Stomach (tissue), 9 donors: ENCODE data around the gene RPL22. TPM values are rescaled to one million over a fixed set of nuclear protein-coding genes. Genes with fewer than 3 reads are reported as not detected.

Experiments used
- DNase-seq, 2 donors: peaks; one replicate each; pipeline versions ENCODE4 v3.0.0 to v3.0.0-alpha.2; 2013 to 2019
- H3K27ac ChIP-seq, 5 donors: fragments of 200-600 bp in 4 of 5; sonication (generic) in 4 of 5; one replicate each; pipeline ENCODE4 v1.5.1; 2013 to 2019; ENCODE audit warnings: mild to moderate bottlenecking in 1 of 5, moderate library complexity in 1 of 5
- H3K27me3 ChIP-seq, 3 donors: fragments of 200-600 bp; sonication (generic); one replicate each; pipeline ENCODE4 v1.5.1; 2017 to 2019; ENCODE audit warnings: mixed run types in 1 of 3
- H3K36me3 ChIP-seq, 4 donors: fragments of 200-600 bp; sonication (generic); 1 replicate in 3 of 4; 2 replicates in 1 of 4; pipeline ENCODE4 v1.5.1; 2016 to 2019
- H3K4me1 ChIP-seq, 4 donors: fragments of 200-600 bp; sonication (generic); one replicate each; pipeline ENCODE4 v1.5.1; 2016 to 2019
- H3K4me3 ChIP-seq, 4 donors: fragments of 200-600 bp; sonication (generic) in 3 of 4; one replicate each; pipeline ENCODE4 v1.5.1; 2016 to 2019; ENCODE audit warnings: mild to moderate bottlenecking in 1 of 4
- H3K9me3 ChIP-seq, 4 donors: fragments of 200-600 bp; sonication (generic); one replicate each; pipeline ENCODE4 v1.5.1; 2016 to 2019
- EP300 ChIP-seq: sonication (generic); formaldehyde crosslinking; IDR thresholded peaks from one replicate; pipeline ENCODE4 v1.6.1; 2017; ENCODE audit warnings: antibody characterized with exemption
- POLR2A ChIP-seq, 4 donors: fragments of 450-650 bp; IDR thresholded peaks; one replicate each; pipeline ENCODE4 v1.6.1; 2016; ENCODE audit warnings: antibody characterized with exemption in 4 of 4, control low read depth in 2 of 4, mild to moderate bottlenecking in 1 of 4, moderate library complexity in 1 of 4
- POLR2AphosphoS5 ChIP-seq, 3 donors: sonication (generic); formaldehyde crosslinking; IDR thresholded peaks; one replicate each; pipeline ENCODE4 v1.6.1; 2016; ENCODE audit warnings: antibody characterized with exemption in 3 of 3
- WGBS, 5 donors: extraction: QIAGEN DNeasy Blood & Tissue Kit in 3 of 5; methylation state at CpG; one replicate each; pipeline versions ENCODE4 v1.1.5 to v1.1.7; 2013 to 2018; 5-methylcytosine and 5-hydroxymethylcytosine counted together
- intact Hi-C: fragments of 100-400 bp; cut with DNase I; formaldehyde crosslinking; loops from one replicate; pipeline ENCODE4 v1.15.1; 2023; ENCODE audit warnings: low total_unique reads
- polyA plus RNA-seq, 3 donors: library from polyadenylated mRNA; stranded (reverse); fragments of 200-250 nt; gene quantifications; one replicate each; pipeline ENCODE4 v1.2.3, GENCODE V29; 2013
- total RNA-seq, 5 donors: library from RNA; depleted of rRNA; stranded (reverse); fragments of >200 nt; gene quantifications; one replicate each; pipeline versions ENCODE4 v1.1.0 to v1.2.3, GENCODE V29; 2014 to 2016
- TF ChIP-seq, protein P1 (sequence below), 7 experiments: fragments of 450-650 bp in 4 of 7; fragments of 200-600 bp in 3 of 7; sonication (generic) in 3 of 7; IDR thresholded peaks; one replicate each; pipeline ENCODE4 v1.5.1; 2016 to 2019; ENCODE audit warnings: antibody characterized with exemption in 7 of 7, control low read depth in 2 of 7, mild to moderate bottlenecking in 1 of 7
- donor health status: healthy with polysubstance abuse.
- donor health status: Bipolar disorder and iron deficiency.
- donor health status: healthy.

RPL22 gene
- total and polyA plus RNA-seq, 8 donors: 103 to 718 (median 239) TPM

DNA sequence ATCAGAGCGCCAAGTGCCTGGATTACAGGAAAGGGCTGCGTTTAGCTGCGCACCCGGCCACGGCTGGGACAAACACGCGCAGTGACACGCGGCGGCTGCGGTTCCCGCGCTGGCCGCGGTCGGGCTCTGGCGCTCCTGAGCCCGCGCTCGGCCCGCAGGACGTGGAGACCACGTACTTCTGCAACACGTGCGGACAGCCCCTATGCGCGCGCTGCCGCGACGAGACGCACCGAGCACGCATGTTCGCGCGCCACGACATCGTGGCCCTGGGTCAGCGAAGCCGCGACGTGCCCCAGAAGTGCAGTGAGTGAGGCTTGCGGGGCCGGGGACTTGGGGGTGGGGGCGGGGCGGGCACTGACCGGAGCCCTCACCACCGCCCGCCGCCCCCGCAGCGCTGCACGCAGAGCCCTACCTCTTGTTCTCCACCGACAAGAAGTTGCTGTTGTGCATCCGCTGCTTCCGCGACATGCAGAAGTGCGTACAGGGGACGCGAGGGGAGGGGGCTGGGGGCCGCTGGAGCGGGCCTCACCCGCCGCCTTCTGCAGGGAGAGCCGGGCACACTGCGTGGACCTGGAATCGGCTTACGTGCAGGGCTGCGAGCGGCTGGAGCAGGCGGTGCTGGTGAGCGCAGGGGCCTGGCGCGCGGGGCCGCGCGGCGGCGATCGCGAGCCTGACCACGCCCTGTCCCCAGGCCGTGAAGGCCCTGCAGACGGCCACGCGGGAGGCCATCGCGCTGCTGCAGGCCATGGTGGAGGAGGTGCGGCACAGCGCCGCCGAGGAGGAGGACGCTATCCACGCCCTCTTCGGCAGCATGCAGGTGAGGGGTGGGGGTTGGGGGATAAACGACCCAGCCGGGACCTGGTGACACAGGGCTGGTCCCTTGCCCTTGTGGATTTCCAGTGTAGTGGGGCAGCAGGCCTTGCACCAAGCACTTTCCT is 9.6 kb upstream of the RPL22 start:
- Histone ChIP-seq H3K9me3 (no peaks in the 10 kb centered on the region), H3K36me3 (peaks cover 0 to 29% (median 23%) of the 10 kb centered on the region in 4 donors), H3K4me3 (peak overlapping the region; percentile 39 to 63 (median 50)), H3K4me1 (peaks cover 37 to 54% (median 48%) of the 10 kb centered on the region in 4 donors), H3K27ac (peak overlapping the region in 2 of 5 donors; percentile 8 to 56), H3K27me3 (peaks cover 0 to 41% (median 0%) of the 10 kb centered on the region in 3 donors)
- 1 to 7% (median 4%) methylated on average over 57 to 99 of the region's 99 CpGs for WGBS, 5 donors
- peak; percentile 55 to 84 for DNase-seq
- TF ChIP-seq POLR2A (IDR thresholded peaks at IDR 0.05) (no peak), POLR2AphosphoS5 (IDR thresholded peaks at IDR 0.05) (peak in 1 of 3 donors; percentile 15)
- TF ChIP-seq, protein P1, sequence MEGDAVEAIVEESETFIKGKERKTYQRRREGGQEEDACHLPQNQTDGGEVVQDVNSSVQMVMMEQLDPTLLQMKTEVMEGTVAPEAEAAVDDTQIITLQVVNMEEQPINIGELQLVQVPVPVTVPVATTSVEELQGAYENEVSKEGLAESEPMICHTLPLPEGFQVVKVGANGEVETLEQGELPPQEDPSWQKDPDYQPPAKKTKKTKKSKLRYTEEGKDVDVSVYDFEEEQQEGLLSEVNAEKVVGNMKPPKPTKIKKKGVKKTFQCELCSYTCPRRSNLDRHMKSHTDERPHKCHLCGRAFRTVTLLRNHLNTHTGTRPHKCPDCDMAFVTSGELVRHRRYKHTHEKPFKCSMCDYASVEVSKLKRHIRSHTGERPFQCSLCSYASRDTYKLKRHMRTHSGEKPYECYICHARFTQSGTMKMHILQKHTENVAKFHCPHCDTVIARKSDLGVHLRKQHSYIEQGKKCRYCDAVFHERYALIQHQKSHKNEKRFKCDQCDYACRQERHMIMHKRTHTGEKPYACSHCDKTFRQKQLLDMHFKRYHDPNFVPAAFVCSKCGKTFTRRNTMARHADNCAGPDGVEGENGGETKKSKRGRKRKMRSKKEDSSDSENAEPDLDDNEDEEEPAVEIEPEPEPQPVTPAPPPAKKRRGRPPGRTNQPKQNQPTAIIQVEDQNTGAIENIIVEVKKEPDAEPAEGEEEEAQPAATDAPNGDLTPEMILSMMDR (IDR thresholded peaks at IDR 0.05): peak in 5 of 7 experiments; percentile 46 to 85 (median 61)
- intact Hi-C loops: loop anchor here (10.0 kb wide), 1 partner anchor 214 kb away; the partner anchor contains the start of gene NPHP4

DNA sequence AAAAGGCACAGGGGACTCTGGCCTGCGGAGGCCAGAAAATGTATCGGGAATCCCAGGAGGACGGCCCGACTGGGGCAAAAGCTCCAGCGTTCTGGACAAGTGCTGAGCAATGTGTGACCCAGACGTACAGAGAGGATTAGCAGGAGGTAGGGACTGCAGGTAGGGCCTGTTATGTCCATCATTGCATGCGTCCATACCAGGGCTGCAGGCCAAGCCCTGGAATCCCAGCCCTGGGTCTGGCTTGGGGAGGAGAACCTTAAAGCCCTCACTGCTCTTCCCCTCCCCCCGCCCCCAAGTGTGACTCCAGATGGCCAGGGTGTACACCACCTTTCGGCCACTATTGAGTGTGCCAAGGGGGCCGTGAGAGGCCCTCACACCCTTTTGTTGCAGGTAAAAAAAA is 8.5 kb upstream of the RPL22 start:
- WGBS, 5 donors: 87 to 95% (median 89%) methylated on average over 10 of the region's 10 CpGs
- peaks cover 0 to 41% (median 0%) of the 10 kb centered on the region in 3 donors for H3K27me3 ChIP-seq
- TF ChIP-seq, protein P1 (IDR thresholded peaks at IDR 0.05): no peak
- TF ChIP-seq EP300 (no peak), POLR2AphosphoS5 (IDR thresholded peaks at IDR 0.05) (no peak), POLR2A (IDR thresholded peaks at IDR 0.05) (no peak)
- H3K4me3 ChIP-seq: no peak overlapping the region
- peaks cover 37 to 54% (median 48%) of the 10 kb centered on the region in 4 donors for H3K4me1 ChIP-seq
- H3K36me3 ChIP-seq: peaks cover 0 to 28% (median 22%) of the 10 kb centered on the region in 4 donors
- intact Hi-C loops: loop anchor here (10.0 kb wide), 1 partner anchor 213 kb away; the partner anchor contains the start of gene NPHP4
- no peak overlapping the region for H3K27ac ChIP-seq
- no peaks in the 10 kb centered on the region for H3K9me3 ChIP-seq
- no peak for DNase-seq

GRCh38 chr1:6207075-6207885 is 7.9 kb upstream of the RPL22 start:
- intact Hi-C loops: loop anchor here (10.0 kb wide), 1 partner anchor 212 kb away; the partner anchor contains the start of gene NPHP4
- no peak for DNase-seq
- H3K27ac ChIP-seq: no peak overlapping the region
- H3K4me1 ChIP-seq: peaks cover 37 to 54% (median 48%) of the 10 kb centered on the region in 4 donors
- H3K9me3 ChIP-seq: no peaks in the 10 kb centered on the region
- 83 to 93% (median 86%) methylated on average over 15 to 19 of the region's 19 CpGs for WGBS, 5 donors
- no peak for TF ChIP-seq POLR2A (IDR thresholded peaks at IDR 0.05)
- TF ChIP-seq POLR2AphosphoS5 (IDR thresholded peaks at IDR 0.05): no peak
- TF ChIP-seq EP300: no peak
- TF ChIP-seq, protein P1 (IDR thresholded peaks at IDR 0.05): no peak
- H3K4me3 ChIP-seq: peak overlapping the region; percentile 58 to 78 (median 58)
- H3K36me3 ChIP-seq: peaks cover 0 to 24% (median 16%) of the 10 kb centered on the region in 4 donors
- H3K27me3 ChIP-seq: peaks cover 0 to 41% (median 0%) of the 10 kb centered on the region in 3 donors

DNA sequence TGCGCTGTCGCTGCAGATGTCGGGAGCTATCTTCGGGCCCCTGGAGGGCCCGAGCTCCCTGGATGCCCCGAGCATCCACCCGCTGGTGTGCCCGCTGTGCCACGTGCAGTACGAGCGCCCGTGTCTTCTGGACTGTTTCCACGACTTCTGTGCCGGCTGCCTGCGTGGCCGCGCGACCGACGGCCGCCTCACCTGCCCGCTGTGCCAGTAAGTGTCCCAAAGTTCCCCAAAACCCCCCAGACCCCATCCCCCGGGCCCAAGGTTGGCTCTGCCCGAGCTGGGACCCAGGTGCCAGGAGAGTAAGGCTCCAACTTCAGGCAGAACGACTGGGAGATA is 7.1 kb upstream of the RPL22 start:
- TF ChIP-seq POLR2AphosphoS5 (IDR thresholded peaks at IDR 0.05) (no peak), EP300 (no peak), POLR2A (IDR thresholded peaks at IDR 0.05) (no peak)
- TF ChIP-seq, protein P1 (IDR thresholded peaks at IDR 0.05): no peak
- DNase-seq: no peak
- Histone ChIP-seq H3K4me1 (peaks cover 37 to 54% (median 48%) of the 10 kb centered on the region in 4 donors), H3K4me3 (peak overlapping the region; percentile 58 to 78 (median 58)), H3K9me3 (no peaks in the 10 kb centered on the region), H3K27me3 (peaks cover 0 to 41% (median 0%) of the 10 kb centered on the region in 3 donors), H3K36me3 (peaks cover 0 to 16% (median 9%) of the 10 kb centered on the region in 4 donors), H3K27ac (peak overlapping the region; percentile 78 to 81 (median 80))
- 4 to 20% (median 13%) methylated on average over 9 to 25 of the region's 25 CpGs for WGBS, 5 donors
- intact Hi-C loops: loop anchor here (10.0 kb wide), 1 partner anchor 212 kb away; the partner anchor contains the start of gene NPHP4
